Lower lobe of right lung (tissue), 2 donors: ENCODE data around the gene SACS. TPM values are rescaled to one million over a fixed set of nuclear protein-coding genes. Genes with fewer than 3 reads are reported as not detected.

Experiments
- ATAC-seq, 2 donors: fragments of 200-7000 bp; cut with Tn5 transposase; one replicate each; pipeline ENCODE4 v1.9.1; 2020 to 2022; ENCODE audit warnings: mild to moderate bottlenecking in 2 of 2, moderate library complexity in 2 of 2
- DNase-seq: peaks from one replicate; pipeline ENCODE4 v3.0.0-alpha.2; 2020
- H3K27ac ChIP-seq: fragments of 200-600 bp; one replicate; pipeline ENCODE4 v1.8.0; 2022
- H3K27me3 ChIP-seq: fragments of 200-600 bp; one replicate; pipeline ENCODE4 v1.8.0; 2022; ENCODE audit warnings: low read depth
- H3K36me3 ChIP-seq: fragments of 200-600 bp; one replicate; pipeline ENCODE4 v1.8.0; 2022; ENCODE audit warnings: mild to moderate bottlenecking
- H3K4me1 ChIP-seq: fragments of 200-600 bp; one replicate; pipeline ENCODE4 v1.8.0; 2022
- H3K4me3 ChIP-seq: fragments of 200-600 bp; one replicate; pipeline ENCODE4 v1.8.0; 2022; ENCODE audit warnings: mild to moderate bottlenecking
- H3K9me3 ChIP-seq: fragments of 200-600 bp; one replicate; pipeline ENCODE4 v1.8.0; 2022
- intact Hi-C: fragments of 100-400 bp; cut with DNase I; formaldehyde crosslinking; loops from one replicate; pipeline ENCODE4 v1.11.0; 2022
- total RNA-seq: library from RNA; stranded (reverse); fragmentation: NEBNext Ultra II Directional; extraction: Animal tissue kit (Norgen Biotek cat#: 25700); gene quantifications from one replicate; pipeline ENCODE4 v1.2.1, GENCODE V29; 2021
- TF ChIP-seq, protein P1 (sequence below): fragments of 200-600 bp; IDR thresholded peaks from one replicate; pipeline ENCODE4 v1.8.0; 2022; ENCODE audit warnings: antibody characterized with exemption, mild to moderate bottlenecking
- donor health status: DM: no; HTN: yes; CAD: no; lungs with severe emphysema.

The SACS gene
- total RNA-seq, 1 donor from 2014 or later: 6.7 TPM

DNA sequence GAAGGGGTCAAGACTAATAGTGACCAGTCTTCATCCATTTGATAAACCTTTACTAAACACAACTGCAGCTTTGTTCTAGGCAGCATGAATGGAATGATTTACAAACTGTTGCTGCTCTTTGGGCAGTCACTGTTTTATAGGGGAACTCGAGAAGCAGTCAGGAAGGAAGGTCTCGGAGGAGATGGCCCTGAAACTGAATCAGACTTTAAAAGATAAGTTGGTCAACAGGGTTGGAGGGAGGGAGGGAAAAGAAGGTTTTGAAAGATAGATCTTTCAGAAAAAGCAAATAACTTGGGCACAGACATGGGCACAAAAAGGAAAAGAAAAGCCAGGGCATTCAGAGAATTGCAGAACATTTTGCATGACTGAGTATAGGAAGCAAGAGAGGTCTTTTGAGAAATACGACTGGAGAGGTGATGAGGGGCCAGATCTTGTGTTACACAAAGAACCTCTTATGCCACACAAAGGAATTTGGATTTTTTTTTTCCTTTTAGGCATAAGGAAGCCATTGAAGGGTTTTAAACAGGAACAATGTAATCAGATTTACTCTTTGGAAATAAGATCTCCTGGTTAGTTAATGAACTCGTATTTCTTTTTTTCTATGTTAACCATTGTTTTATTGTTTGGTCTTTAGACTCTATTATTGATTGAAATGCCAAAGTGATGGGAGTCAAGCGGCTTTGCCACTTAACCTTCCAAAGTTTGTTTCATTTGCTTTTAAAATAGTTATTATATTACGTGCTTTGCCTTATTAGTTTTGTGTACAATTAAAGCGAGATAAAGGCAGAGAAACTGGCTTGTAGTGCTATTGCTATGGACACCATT, 37.5 kb upstream of the SACS start:
- no peaks in the 10 kb centered on the region for H3K27me3 ChIP-seq
- intact Hi-C loops: no loop called here
- TF ChIP-seq, protein P1, sequence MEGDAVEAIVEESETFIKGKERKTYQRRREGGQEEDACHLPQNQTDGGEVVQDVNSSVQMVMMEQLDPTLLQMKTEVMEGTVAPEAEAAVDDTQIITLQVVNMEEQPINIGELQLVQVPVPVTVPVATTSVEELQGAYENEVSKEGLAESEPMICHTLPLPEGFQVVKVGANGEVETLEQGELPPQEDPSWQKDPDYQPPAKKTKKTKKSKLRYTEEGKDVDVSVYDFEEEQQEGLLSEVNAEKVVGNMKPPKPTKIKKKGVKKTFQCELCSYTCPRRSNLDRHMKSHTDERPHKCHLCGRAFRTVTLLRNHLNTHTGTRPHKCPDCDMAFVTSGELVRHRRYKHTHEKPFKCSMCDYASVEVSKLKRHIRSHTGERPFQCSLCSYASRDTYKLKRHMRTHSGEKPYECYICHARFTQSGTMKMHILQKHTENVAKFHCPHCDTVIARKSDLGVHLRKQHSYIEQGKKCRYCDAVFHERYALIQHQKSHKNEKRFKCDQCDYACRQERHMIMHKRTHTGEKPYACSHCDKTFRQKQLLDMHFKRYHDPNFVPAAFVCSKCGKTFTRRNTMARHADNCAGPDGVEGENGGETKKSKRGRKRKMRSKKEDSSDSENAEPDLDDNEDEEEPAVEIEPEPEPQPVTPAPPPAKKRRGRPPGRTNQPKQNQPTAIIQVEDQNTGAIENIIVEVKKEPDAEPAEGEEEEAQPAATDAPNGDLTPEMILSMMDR: no peak
- no peaks in the 10 kb centered on the region for H3K9me3 ChIP-seq
- ATAC-seq (no peak), DNase-seq (no peak)
- peaks cover 7% of the 10 kb centered on the region for H3K4me1 ChIP-seq
- H3K27ac ChIP-seq: no peak overlapping the region
- H3K4me3 ChIP-seq: no peak overlapping the region
- H3K36me3 ChIP-seq: no peaks in the 10 kb centered on the region

DNA sequence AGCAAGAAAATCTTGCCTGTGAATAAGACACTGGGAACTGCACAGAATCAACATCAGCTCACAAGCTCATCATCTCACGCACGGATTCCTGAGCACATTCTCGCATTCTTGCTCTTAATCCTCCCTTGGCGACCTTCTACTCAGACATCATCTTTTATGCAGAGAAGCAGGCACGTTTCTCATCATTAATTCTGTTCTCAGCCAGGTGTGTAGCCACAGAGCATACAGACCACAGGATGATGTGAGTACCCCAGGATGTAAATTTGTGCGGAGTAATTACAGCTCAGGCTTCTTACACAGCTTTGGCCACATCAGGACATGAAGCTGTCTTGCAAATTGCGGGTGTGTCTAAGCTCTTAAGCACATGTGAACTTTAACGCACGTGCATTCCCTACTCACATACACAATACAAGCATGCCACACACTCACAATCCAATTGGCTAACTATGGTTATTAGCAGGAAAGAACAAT, 36.5 kb upstream of the SACS start:
- Histone ChIP-seq H3K27me3 (no peaks in the 10 kb centered on the region), H3K27ac (no peak overlapping the region), H3K36me3 (no peaks in the 10 kb centered on the region), H3K4me3 (no peak overlapping the region), H3K4me1 (peaks cover 7% of the 10 kb centered on the region), H3K9me3 (no peaks in the 10 kb centered on the region)
- no peak for DNase-seq
- intact Hi-C loops: loop anchor here (10.0 kb wide), 1 partner anchor 405 kb away; no protein-coding TSS in a partner anchor
- no peak for ATAC-seq
- TF ChIP-seq, protein P1: no peak

DNA sequence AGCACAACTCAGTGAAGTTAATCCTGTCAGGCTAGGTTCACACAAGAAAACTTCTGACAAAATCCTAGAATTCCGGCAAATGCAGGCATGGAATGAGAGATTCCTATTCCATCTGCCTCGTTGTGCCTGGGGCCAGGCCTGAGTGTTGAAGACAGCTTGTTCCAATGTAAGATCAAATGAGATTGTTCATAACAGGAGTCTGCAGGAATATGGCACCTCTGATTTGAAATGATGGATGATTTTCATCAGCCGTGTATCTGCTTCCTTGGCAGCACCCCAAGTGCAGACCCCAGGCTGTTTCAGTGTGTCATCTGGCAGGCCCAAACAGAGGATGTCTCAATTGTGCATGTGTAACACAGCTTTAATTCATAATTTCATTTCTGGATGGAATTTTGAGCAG, 35.3 kb upstream of the SACS start:
- Histone ChIP-seq H3K27ac (no peak overlapping the region), H3K36me3 (no peaks in the 10 kb centered on the region), H3K4me1 (peaks cover 7% of the 10 kb centered on the region), H3K9me3 (no peaks in the 10 kb centered on the region), H3K4me3 (no peak overlapping the region), H3K27me3 (no peaks in the 10 kb centered on the region)
- intact Hi-C loops: loop anchor here (10.0 kb wide), 1 partner anchor 406 kb away; no protein-coding TSS in a partner anchor
- DNase-seq: no peak
- TF ChIP-seq, protein P1: no peak
- ATAC-seq: no peak

DNA sequence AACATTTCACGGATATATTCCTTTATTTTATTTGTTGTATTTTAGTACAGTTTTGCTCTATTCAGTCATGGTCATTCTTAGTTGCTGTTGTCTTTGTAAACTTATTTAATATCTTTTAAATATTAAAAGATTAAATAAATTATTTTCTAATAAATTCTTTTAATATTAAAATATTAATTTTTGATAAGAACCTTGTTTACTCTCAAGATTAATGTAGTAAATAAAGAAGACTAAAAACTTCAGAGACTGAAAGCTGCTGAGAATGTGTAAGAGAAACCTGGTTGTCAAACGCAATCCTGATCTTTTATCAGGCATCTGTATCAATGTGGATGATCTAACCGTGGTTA, 34.4 kb upstream of the SACS start:
- ATAC-seq (no peak), DNase-seq (no peak)
- Histone ChIP-seq H3K4me1 (peaks cover 7% of the 10 kb centered on the region), H3K4me3 (no peak overlapping the region), H3K36me3 (no peaks in the 10 kb centered on the region), H3K27ac (no peak overlapping the region), H3K27me3 (no peaks in the 10 kb centered on the region), H3K9me3 (no peaks in the 10 kb centered on the region)
- intact Hi-C loops: loop anchor here (10.0 kb wide), 1 partner anchor 407 kb away; no protein-coding TSS in a partner anchor
- TF ChIP-seq, protein P1: no peak

DNA sequence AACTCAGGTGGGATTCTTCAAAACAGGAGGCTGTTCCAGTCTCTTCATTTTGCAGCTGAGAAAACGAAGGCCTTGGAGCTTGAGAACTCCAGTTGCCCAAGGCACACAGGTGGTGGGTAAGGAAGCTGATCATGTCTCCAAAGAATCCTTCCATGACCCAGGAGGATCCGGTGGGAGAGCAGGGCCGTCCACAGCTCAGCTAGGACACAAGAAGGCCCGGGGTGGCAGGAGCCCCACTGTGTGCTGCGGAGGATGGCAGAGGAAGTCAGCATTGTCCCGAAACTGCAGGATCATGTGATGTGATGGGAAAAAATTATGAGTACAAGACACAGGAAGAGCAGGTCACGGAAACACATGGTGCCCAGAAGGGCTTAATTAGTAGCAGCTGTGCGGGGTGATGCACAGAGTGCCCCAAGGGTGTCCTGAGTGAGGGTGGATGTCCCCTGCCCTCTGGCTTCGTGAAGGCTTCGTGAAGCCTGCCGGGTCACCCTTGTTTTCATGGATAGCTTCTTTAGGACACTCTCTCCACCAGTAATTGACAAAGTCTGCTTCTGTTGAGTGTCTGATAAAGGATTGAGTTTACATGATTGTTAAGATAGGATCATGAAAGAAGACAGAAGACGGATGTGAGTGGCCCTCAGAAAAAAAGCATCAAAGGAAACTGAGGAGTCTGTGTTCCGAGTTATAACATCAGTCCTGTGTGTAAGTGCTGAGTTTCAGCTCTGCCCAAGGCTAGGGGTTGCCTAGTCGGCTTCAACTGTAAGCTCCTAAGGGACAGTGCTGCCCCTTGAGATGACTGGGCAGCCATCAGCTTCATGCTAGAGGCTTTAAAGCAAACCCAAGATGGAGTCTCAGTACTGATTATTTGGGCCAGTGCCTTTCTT, 33.8 kb upstream of the SACS start:
- no peak for DNase-seq
- TF ChIP-seq, protein P1: no peak
- peak overlapping the region; percentile 60 for H3K4me3 ChIP-seq
- H3K4me1 ChIP-seq: peaks cover 7% of the 10 kb centered on the region
- H3K36me3 ChIP-seq: no peaks in the 10 kb centered on the region
- no peaks in the 10 kb centered on the region for H3K27me3 ChIP-seq
- no peak for ATAC-seq
- H3K27ac ChIP-seq: peak overlapping the region; percentile 79
- intact Hi-C loops: loop anchor here (10.0 kb wide), 1 partner anchor 408 kb away; no protein-coding TSS in a partner anchor
- H3K9me3 ChIP-seq: no peaks in the 10 kb centered on the region
